CD4-positive, alpha-beta T cell treated with Interleukin-1 beta for 1 hour (primary cell): Measurements from ENCODE around the gene IGFLR1.
"Not testable (repeated sequence)": the region's sequence is repeated elsewhere in the genome, so short reads cannot be mapped to it uniquely, and the experiment has no call there.

ENCODE experiments used
- DNase-seq, 2 donors: peaks; one replicate each; pipeline ENCODE4 v3.0.0-alpha.2; 2020 to 2022

Gene IGFLR1

GRCh38 chr19:35777086-35777841, 35.0 kb upstream of the IGFLR1 start:
- no peak for DNase-seq

- DNase-seq: no peak
These were observed 34.0 kb upstream of the IGFLR1 start for GRCh38 chr19:35776102-35776788.

GRCh38 chr19:35775298-35776101, 33.2 kb upstream of the IGFLR1 start, which contains the start of gene ARHGAP33:
ARHGAP33 (plus strand) TSS chr19:35775564; CDS start chr19:35775659, 95 bp downstream.
- DNase-seq: peak; percentile 98 to 99

- DNase-seq: no peak
These were observed 32.7 kb upstream of the IGFLR1 start for GRCh38 chr19:35775046-35775297.

- no peak for DNase-seq
These were observed 32.2 kb upstream of the IGFLR1 start for GRCh38 chr19:35774274-35775045.

- no peak for DNase-seq
These were observed 31.0 kb upstream of the IGFLR1 start for GRCh38 chr19:35773020-35773806.

- not testable (repeated sequence) for DNase-seq
These were observed 30.1 kb upstream of the IGFLR1 start for GRCh38 chr19:35772362-35772761.

- no peak for DNase-seq
These were observed 25.8 kb upstream of the IGFLR1 start for GRCh38 chr19:35768082-35768421.

- DNase-seq: no peak
These were observed 25.2 kb upstream of the IGFLR1 start for GRCh38 chr19:35767288-35768081.

- DNase-seq: no peak
These were observed 24.4 kb upstream of the IGFLR1 start for GRCh38 chr19:35766571-35767104.

GRCh38 chr19:35764432-35765315, 22.4 kb upstream of the IGFLR1 start:
- no peak for DNase-seq

GRCh38 chr19:35760711-35761349, 18.6 kb upstream of the IGFLR1 start:
- DNase-seq: no peak

GRCh38 chr19:35759697-35760096, 17.4 kb upstream of the IGFLR1 start:
- no peak for DNase-seq

GRCh38 chr19:35757749-35758608, 15.7 kb upstream of the IGFLR1 start, which contains the start of gene PROSER3:
PROSER3 (plus strand) TSS chr19:35758176; CDS start chr19:35758216, 40 bp downstream.
- peak; percentile 99 to 100 for DNase-seq

- DNase-seq: no peak
These were observed 15.0 kb upstream of the IGFLR1 start for GRCh38 chr19:35757231-35757748.

GRCh38 chr19:35756377-35757230, 14.4 kb upstream of the IGFLR1 start, which contains the start of gene HSPB6:
HSPB6 (minus strand) TSS chr19:35757029; CDS start chr19:35757008, 21 bp downstream.
- DNase-seq: no peak
